Thyroid gland (tissue), 4 donors: ENCODE data around the gene PLEKHH3. TPM values are rescaled to one million over a fixed set of nuclear protein-coding genes. Genes with fewer than 3 reads are reported as not detected.

Experiments used
- DNase-seq, 2 donors: peaks; one replicate each; pipeline ENCODE4 v3.0.0-alpha.2; 2019
- H3K27ac ChIP-seq, 3 donors: fragments of 200-600 bp; sonication (generic); 1 replicate in 2 of 3; 2 replicates in 1 of 3; pipeline ENCODE4 v1.5.1; 2016 to 2019; ENCODE audit warnings: mild to moderate bottlenecking in 1 of 3, moderate library complexity in 1 of 3
- H3K27me3 ChIP-seq: fragments of 200-600 bp; sonication (generic); one replicate; pipeline ENCODE4 v1.5.1; 2019
- H3K36me3 ChIP-seq, 2 donors: fragments of 200-600 bp; sonication (generic); one replicate each; pipeline ENCODE4 v1.5.1; 2016 to 2019
- H3K4me1 ChIP-seq, 2 donors: fragments of 200-600 bp; sonication (generic); one replicate each; pipeline ENCODE4 v1.5.1; 2017 to 2019
- H3K4me3 ChIP-seq, 3 donors: fragments of 200-600 bp; sonication (generic); replicated peaks in 1 of 3; 1 replicate in 2 of 3; 2 replicates in 1 of 3; pipeline ENCODE4 v1.5.1; 2016; ENCODE audit warnings: mild to moderate bottlenecking in 1 of 3
- H3K9me3 ChIP-seq: fragments of 200-600 bp; sonication (generic); one replicate; pipeline ENCODE4 v1.5.1; 2017
- CTCF ChIP-seq, 6 experiments: fragments of 200-600 bp in 3 of 6; fragments of 450-650 bp in 3 of 6; sonication (generic) in 3 of 6; IDR thresholded peaks; one replicate each; pipeline ENCODE4 v1.5.1; 2016 to 2019; ENCODE audit warnings: antibody characterized with exemption in 6 of 6, mild to moderate bottlenecking in 2 of 6, inconsistent platforms in 1 of 6, moderate library complexity in 1 of 6
- POLR2A ChIP-seq, 2 donors: fragments of 450-650 bp; IDR thresholded peaks; one replicate each; pipeline ENCODE4 v1.6.1; 2017; ENCODE audit warnings: antibody characterized with exemption in 2 of 2, mild to moderate bottlenecking in 2 of 2, moderate library complexity in 1 of 2
- WGBS, 2 donors: methylation state at CpG; one replicate each; pipeline ENCODE4 v1.1.5; 2017; 5-methylcytosine and 5-hydroxymethylcytosine counted together
- intact Hi-C: fragments of 100-400 bp; cut with DNase I; formaldehyde crosslinking; loops from one replicate; pipeline ENCODE4 v1.15.1; 2023
- total RNA-seq, 4 donors: library from RNA; depleted of rRNA; stranded (reverse); fragments of >200 nt; gene quantifications; one replicate each; pipeline ENCODE4 v1.2.3, GENCODE V29; 2016

The PLEKHH3 gene
- total RNA-seq, 4 donors from 2014 or later: 22.0 to 30.4 (median 26.4) TPM

GRCh38 chr17:42708588-42708987, 31.8 kb upstream of the PLEKHH3 start:
- Histone ChIP-seq H3K36me3 (peaks cover 95% of the 10 kb centered on the region in 2 donors), H3K27me3 (no peaks in the 10 kb centered on the region), H3K4me1 (no peaks in the 10 kb centered on the region), H3K4me3 (no peak overlapping the region), H3K27ac (no peak overlapping the region), H3K9me3 (no peaks in the 10 kb centered on the region)
- no peak for TF ChIP-seq CTCF (IDR thresholded peaks at IDR 0.05)
- no peak for TF ChIP-seq POLR2A (IDR thresholded peaks at IDR 0.05)
- 96 to 100% methylated on average over 3 of the region's 3 CpGs for WGBS, 2 donors
- intact Hi-C loops: no loop called here
- DNase-seq: no peak

GRCh38 chr17:42706732-42707131, 29.9 kb upstream of the PLEKHH3 start:
- Histone ChIP-seq H3K36me3 (peaks cover 94 to 96% of the 10 kb centered on the region in 2 donors), H3K9me3 (no peaks in the 10 kb centered on the region), H3K4me3 (no peak overlapping the region), H3K4me1 (no peaks in the 10 kb centered on the region), H3K27me3 (no peaks in the 10 kb centered on the region), H3K27ac (no peak overlapping the region)
- TF ChIP-seq CTCF (IDR thresholded peaks at IDR 0.05) (no peak), POLR2A (IDR thresholded peaks at IDR 0.05) (no peak)
- 80 to 86% methylated on average over 5 of the region's 5 CpGs for WGBS, 2 donors
- no peak for DNase-seq
- intact Hi-C loops: no loop called here

GRCh38 chr17:42704837-42705494, 28.2 kb upstream of the PLEKHH3 start:
- no peak for DNase-seq
- TF ChIP-seq CTCF (IDR thresholded peaks at IDR 0.05) (no peak), POLR2A (IDR thresholded peaks at IDR 0.05) (no peak)
- H3K36me3 ChIP-seq: peaks cover 86 to 96% of the 10 kb centered on the region in 2 donors
- intact Hi-C loops: no loop called here
- no peak overlapping the region for H3K27ac ChIP-seq
- no peaks in the 10 kb centered on the region for H3K27me3 ChIP-seq
- H3K4me3 ChIP-seq: no peak overlapping the region
- 89 to 91% methylated on average over 8 of the region's 8 CpGs for WGBS, 2 donors
- H3K9me3 ChIP-seq: no peaks in the 10 kb centered on the region
- no peaks in the 10 kb centered on the region for H3K4me1 ChIP-seq

GRCh38 chr17:42704490-42704836, 27.7 kb upstream of the PLEKHH3 start:
- intact Hi-C loops: no loop called here
- Histone ChIP-seq H3K27me3 (no peaks in the 10 kb centered on the region), H3K4me3 (no peak overlapping the region), H3K36me3 (peaks cover 81 to 90% of the 10 kb centered on the region in 2 donors), H3K4me1 (peaks cover 0 to under 1% of the 10 kb centered on the region in 2 donors), H3K9me3 (no peaks in the 10 kb centered on the region), H3K27ac (no peak overlapping the region)
- no peak for TF ChIP-seq CTCF (IDR thresholded peaks at IDR 0.05)
- no peak for TF ChIP-seq POLR2A (IDR thresholded peaks at IDR 0.05)
- no peak for DNase-seq
- WGBS, 2 donors: 90 to 91% methylated on average over 5 of the region's 5 CpGs

GRCh38 chr17:42702446-42702845, 25.7 kb upstream of the PLEKHH3 start:
- no peak for DNase-seq
- H3K27me3 ChIP-seq: no peaks in the 10 kb centered on the region
- intact Hi-C loops: no loop called here
- H3K4me1 ChIP-seq: peaks cover 0 to 4% of the 10 kb centered on the region in 2 donors
- TF ChIP-seq CTCF (IDR thresholded peaks at IDR 0.05) (no peak), POLR2A (IDR thresholded peaks at IDR 0.05) (no peak)
- no peak overlapping the region for H3K4me3 ChIP-seq
- no peaks in the 10 kb centered on the region for H3K9me3 ChIP-seq
- WGBS, 2 donors: 80 to 88% methylated on average over 11 of the region's 11 CpGs
- H3K27ac ChIP-seq: no peak overlapping the region
- peaks cover 61 to 72% of the 10 kb centered on the region in 2 donors for H3K36me3 ChIP-seq
